ENCODE results near the gene STX19. TPM values are rescaled to one million over a fixed set of nuclear protein-coding genes. Genes with fewer than 3 reads are reported as not detected.

Gene STX19
- total and polyA plus RNA-seq, 2 donors (not counting 1 experiment from before 2014, with no cell fraction given): not detected

DNA sequence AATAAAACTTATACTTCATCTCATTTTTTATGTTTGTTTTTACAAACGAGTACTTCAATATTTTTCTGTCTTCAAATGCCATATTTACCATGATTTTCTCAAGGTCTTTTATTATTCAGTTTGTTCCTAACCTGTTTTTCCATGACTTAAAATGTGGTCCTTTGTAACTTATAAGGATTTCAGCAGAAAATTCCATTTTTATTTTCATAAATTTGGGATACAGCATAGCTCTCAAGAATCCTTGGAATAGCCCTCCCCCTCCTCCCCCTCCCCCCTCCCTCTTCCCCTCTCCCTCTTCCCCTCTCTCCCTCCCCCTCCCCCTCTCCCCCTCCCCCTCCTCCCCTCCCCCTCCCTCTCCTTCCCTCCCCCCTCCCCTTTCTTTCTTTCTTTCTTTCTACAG, 14.9 kb upstream of the STX19 start:
- Histone ChIP-seq H4K20me1 (ENCODE audit: control insufficient read depth, extremely low read depth, insufficient read depth, low read length) (no peaks in the 10 kb centered on the region), H3K79me2 (ENCODE audit: control insufficient read depth, insufficient read depth, low read length) (no peaks in the 10 kb centered on the region), H3K27me3 (ENCODE audit: control insufficient read depth, insufficient read depth, low read length) (no peaks in the 10 kb centered on the region), H3K36me3 (ENCODE audit: control insufficient read depth, insufficient read depth, low read length) (no peaks in the 10 kb centered on the region), H3K9me3 (ENCODE audit: control insufficient read depth, insufficient read depth, low read depth, low read length) (no peaks in the 10 kb centered on the region), H3K4me1 (ENCODE audit: control insufficient read depth, extremely low read depth, insufficient read depth, low read length) (no peaks in the 10 kb centered on the region), H3K27ac (ENCODE audit: insufficient read depth, low read length) (no peak overlapping the region), H3K4me3 (replicated peaks in 1 of 4; ENCODE audit: control extremely low read depth in 1 of 4, insufficient read depth in 1 of 4, low read depth in 3 of 4, low read length in 4 of 4) (no peak overlapping the region), H3K9ac (ENCODE audit: insufficient read depth, low read length) (no peak overlapping the region), H2AFZ (ENCODE audit: low read length) (no peak overlapping the region), H3K4me2 (ENCODE audit: extremely low read depth, insufficient read depth, low read length) (no peak overlapping the region)
- DNase-seq (ENCODE audit: low read depth in 2 of 2): no peak
- TF ChIP-seq CTCF (conservative IDR thresholded peaks at IDR 0.05 in 1 of 2, IDR thresholded peaks at IDR 0.05 in 1 of 2; ENCODE audit: low read depth in 1 of 2, low read length in 2 of 2): no peak
- no peak for TF ChIP-seq EZH2 (IDR thresholded peaks at IDR 0.05; ENCODE audit: low read length, missing control alignments)

- no peaks in the 10 kb centered on the region for H3K27me3 ChIP-seq (ENCODE audit: control insufficient read depth, insufficient read depth, low read length)
- no peaks in the 10 kb centered on the region for H3K4me1 ChIP-seq (ENCODE audit: control insufficient read depth, extremely low read depth, insufficient read depth, low read length)
- no peak overlapping the region for H3K9ac ChIP-seq (ENCODE audit: insufficient read depth, low read length)
- no peak overlapping the region for H3K27ac ChIP-seq (ENCODE audit: insufficient read depth, low read length)
- no peaks in the 10 kb centered on the region for H4K20me1 ChIP-seq (ENCODE audit: control insufficient read depth, extremely low read depth, insufficient read depth, low read length)
- no peaks in the 10 kb centered on the region for H3K79me2 ChIP-seq (ENCODE audit: control insufficient read depth, insufficient read depth, low read length)
- peak; percentile 17 to 39 for DNase-seq (ENCODE audit: low read depth in 2 of 2)
- H2AFZ ChIP-seq (ENCODE audit: low read length): no peak overlapping the region
- TF ChIP-seq EZH2 (IDR thresholded peaks at IDR 0.05; ENCODE audit: low read length, missing control alignments) (no peak), CTCF (conservative IDR thresholded peaks at IDR 0.05 in 1 of 2, IDR thresholded peaks at IDR 0.05 in 1 of 2; ENCODE audit: low read depth in 1 of 2, low read length in 2 of 2) (peak; percentile 36 to 56)
- no peak overlapping the region for H3K4me3 ChIP-seq (replicated peaks in 1 of 4; ENCODE audit: control extremely low read depth in 1 of 4, insufficient read depth in 1 of 4, low read depth in 3 of 4, low read length in 4 of 4)
- no peaks in the 10 kb centered on the region for H3K36me3 ChIP-seq (ENCODE audit: control insufficient read depth, insufficient read depth, low read length)
- no peaks in the 10 kb centered on the region for H3K9me3 ChIP-seq (ENCODE audit: control insufficient read depth, insufficient read depth, low read depth, low read length)
- H3K4me2 ChIP-seq (ENCODE audit: extremely low read depth, insufficient read depth, low read length): no peak overlapping the region
These were observed 8.6 kb upstream of the STX19 start for GRCh38 chr3:94036909-94037507.

GRCh38 chr3:94026623-94027022, 1.8 kb downstream of the STX19 start:
- no peaks in the 10 kb centered on the region for H4K20me1 ChIP-seq (ENCODE audit: control insufficient read depth, extremely low read depth, insufficient read depth, low read length)
- TF ChIP-seq CTCF (conservative IDR thresholded peaks at IDR 0.05 in 1 of 2, IDR thresholded peaks at IDR 0.05 in 1 of 2; ENCODE audit: low read depth in 1 of 2, low read length in 2 of 2) (no peak), EZH2 (IDR thresholded peaks at IDR 0.05; ENCODE audit: low read length, missing control alignments) (no peak)
- H3K9me3 ChIP-seq (ENCODE audit: control insufficient read depth, insufficient read depth, low read depth, low read length): no peaks in the 10 kb centered on the region
- H3K27ac ChIP-seq (ENCODE audit: insufficient read depth, low read length): no peak overlapping the region
- H3K79me2 ChIP-seq (ENCODE audit: control insufficient read depth, insufficient read depth, low read length): no peaks in the 10 kb centered on the region
- no peaks in the 10 kb centered on the region for H3K4me1 ChIP-seq (ENCODE audit: control insufficient read depth, extremely low read depth, insufficient read depth, low read length)
- H3K4me2 ChIP-seq (ENCODE audit: extremely low read depth, insufficient read depth, low read length): no peak overlapping the region
- no peak for DNase-seq (ENCODE audit: low read depth in 2 of 2)
- no peak overlapping the region for H3K9ac ChIP-seq (ENCODE audit: insufficient read depth, low read length)
- no peak overlapping the region for H2AFZ ChIP-seq (ENCODE audit: low read length)
- H3K4me3 ChIP-seq (replicated peaks in 1 of 4; ENCODE audit: control extremely low read depth in 1 of 4, insufficient read depth in 1 of 4, low read depth in 3 of 4, low read length in 4 of 4): no peak overlapping the region
- H3K36me3 ChIP-seq (ENCODE audit: control insufficient read depth, insufficient read depth, low read length): no peaks in the 10 kb centered on the region
- H3K27me3 ChIP-seq (ENCODE audit: control insufficient read depth, insufficient read depth, low read length): no peaks in the 10 kb centered on the region

Measured in fibroblast of lung (primary cell).